Activated T-cell treated with anti-CD3 and anti-CD28 coated beads for 24 hours (primary cell): ENCODE results near the gene THRB.

Source experiments
- DNase-seq: peaks from one replicate; pipeline ENCODE4 v3.0.0-alpha.2; 2020; ENCODE audit warnings: low read depth

The THRB gene

GRCh38 chr3:24264748-24265158, 229.9 kb downstream of the THRB start:
- DNase-seq: no peak

GRCh38 chr3:24264011-24264410, 230.6 kb downstream of the THRB start:
- DNase-seq: no peak

- DNase-seq: no peak
Measured at GRCh38 chr3:24263069-24263668, 231.5 kb downstream of the THRB start.

- DNase-seq: no peak
Measured at GRCh38 chr3:24261521-24261920, 233.1 kb downstream of the THRB start.

- DNase-seq: no peak
Measured at GRCh38 chr3:24259901-24260512, 234.6 kb downstream of the THRB start.

GRCh38 chr3:24258727-24259600, 235.7 kb downstream of the THRB start:
- DNase-seq: no peak

- DNase-seq: no peak
Measured at GRCh38 chr3:24258260-24258659, 236.4 kb downstream of the THRB start.

DNA sequence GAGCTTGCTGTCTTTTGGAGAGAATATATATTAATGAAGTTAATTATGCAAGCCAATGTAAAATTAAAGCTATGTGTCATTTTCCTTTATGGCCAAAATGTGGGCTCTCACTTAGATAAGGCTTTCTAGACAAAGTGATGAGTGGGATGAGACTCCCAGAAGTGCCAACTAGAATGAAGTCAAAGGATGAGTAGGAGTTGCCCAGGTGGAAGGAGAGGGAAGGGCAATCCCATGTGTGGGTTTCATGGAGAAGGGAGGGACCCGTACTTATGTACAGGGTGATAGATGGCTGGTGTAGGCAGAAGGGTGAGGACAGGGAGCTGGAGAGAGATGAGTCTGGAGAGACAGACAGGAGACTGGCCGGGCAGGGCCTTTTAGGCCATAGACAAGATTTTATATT, 239.2 kb downstream of the THRB start:
- no peak for DNase-seq

GRCh38 chr3:24254649-24255048, 240.0 kb downstream of the THRB start:
- DNase-seq: no peak

DNA sequence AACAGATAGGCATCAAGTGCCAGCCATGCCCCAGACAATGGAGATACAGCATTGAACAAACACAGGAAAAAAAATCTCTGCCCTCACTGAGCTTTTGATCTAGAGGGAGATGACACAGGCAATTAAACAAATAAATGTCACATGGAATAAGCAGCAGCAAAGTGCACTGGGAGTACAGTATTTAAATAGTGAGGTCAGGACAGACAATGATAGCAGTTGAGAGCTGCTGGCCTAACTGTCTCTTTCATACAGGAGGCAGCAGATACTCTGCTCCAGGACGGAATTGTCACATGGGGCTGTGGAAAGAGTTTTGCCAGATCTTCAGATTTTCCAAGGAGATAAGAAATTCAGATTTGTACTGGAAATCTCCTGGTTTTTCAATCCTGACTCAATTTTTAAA, 241.3 kb downstream of the THRB start:
- DNase-seq: no peak

GRCh38 chr3:24249523-24249922, 245.1 kb downstream of the THRB start:
- no peak for DNase-seq

GRCh38 chr3:24245056-24245455, 249.6 kb downstream of the THRB start:
- no peak for DNase-seq

DNA sequence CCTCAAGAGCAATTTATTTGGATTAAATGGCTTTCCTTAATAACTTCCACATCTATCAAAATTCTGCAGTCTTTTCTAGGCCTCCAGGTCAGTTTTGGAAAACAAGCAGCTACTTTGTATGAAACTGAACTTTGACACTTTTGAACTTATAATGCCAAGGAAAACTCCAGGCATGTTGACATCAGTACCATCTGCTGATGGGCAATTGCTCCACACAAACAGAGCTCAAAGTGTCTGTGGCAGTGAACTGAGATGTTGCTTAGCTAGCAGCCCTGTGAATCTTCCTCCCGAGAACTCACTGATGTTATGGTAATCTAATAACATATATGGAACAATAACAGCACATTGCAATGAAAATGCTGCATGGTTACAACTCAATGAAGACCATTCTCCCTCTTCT, 250.2 kb downstream of the THRB start:
- no peak for DNase-seq

GRCh38 chr3:24242012-24242698, 252.5 kb downstream of the THRB start:
- DNase-seq: no peak

GRCh38 chr3:24240306-24240705, 254.3 kb downstream of the THRB start:
- no peak for DNase-seq

- DNase-seq: peak; percentile 20
Measured at GRCh38 chr3:24237971-24238706, 256.5 kb downstream of the THRB start.

- no peak for DNase-seq
Measured at GRCh38 chr3:24235121-24235520, 259.5 kb downstream of the THRB start.

- DNase-seq: no peak
Measured at GRCh38 chr3:24232784-24233183, 261.9 kb downstream of the THRB start.

- DNase-seq: no peak
Measured at GRCh38 chr3:24229468-24230221, 265.0 kb downstream of the THRB start.

DNA sequence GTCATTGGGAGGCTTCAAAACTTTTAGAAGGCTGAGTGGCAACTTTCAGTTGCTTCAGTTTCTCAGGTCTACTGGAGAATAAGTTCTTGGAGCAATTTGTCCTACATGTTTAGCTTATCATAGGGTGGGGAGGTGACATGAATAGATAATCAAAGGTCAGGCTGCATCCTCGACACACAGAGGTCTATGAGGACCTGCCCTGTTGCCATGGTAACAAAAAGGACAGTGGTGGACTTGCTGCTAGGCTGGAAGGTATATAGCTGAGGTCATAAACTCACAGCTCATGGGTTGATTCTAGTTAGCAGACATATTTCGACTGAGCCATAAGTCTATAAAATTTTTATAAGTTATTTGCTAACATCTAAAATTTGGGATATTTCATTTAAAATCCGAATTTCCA, 267.0 kb downstream of the THRB start:
- DNase-seq: no peak

DNA sequence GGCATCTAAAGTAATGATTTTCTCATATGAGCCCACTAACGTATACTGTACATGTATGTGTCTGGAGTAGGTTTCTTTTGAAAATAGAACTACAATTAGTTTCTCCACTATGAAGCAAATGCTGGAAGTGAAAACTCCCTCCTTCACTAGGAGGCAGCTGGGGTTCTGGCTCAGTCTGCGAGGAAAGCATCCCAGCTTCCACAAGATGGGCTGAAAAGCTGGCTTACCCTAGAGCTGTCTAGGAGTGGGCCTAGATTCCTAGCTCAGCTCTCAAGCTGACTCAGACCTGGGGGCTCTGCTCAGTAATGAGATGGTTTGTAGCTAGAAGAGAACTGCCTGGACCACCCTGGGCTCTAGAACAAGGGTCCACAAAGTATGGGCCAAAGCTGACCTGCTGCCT, 268.3 kb downstream of the THRB start:
- no peak for DNase-seq
